Esophagus muscularis mucosa (tissue), 4 donors: ENCODE results near the gene FAM187B. TPM values are rescaled to one million over a fixed set of nuclear protein-coding genes. Genes with fewer than 3 reads are reported as not detected.

Source experiments
- DNase-seq: peaks from one replicate; pipeline ENCODE4 v3.0.0-alpha.2; 2017; ENCODE audit errors: extremely low spot score
- H3K27ac ChIP-seq, 4 donors: fragments of 200-600 bp; sonication (generic); replicated peaks in 1 of 4; 1 replicate in 3 of 4; 2 replicates in 1 of 4; pipeline ENCODE4 v1.5.1; 2016 to 2019; ENCODE audit warnings: mild to moderate bottlenecking in 1 of 4
- H3K27me3 ChIP-seq, 4 donors: fragments of 200-600 bp; sonication (generic); one replicate each; pipeline versions ENCODE4 v1.5.1 to v1.6.0; 2016 to 2019
- H3K36me3 ChIP-seq, 4 donors: fragments of 200-600 bp; sonication (generic); one replicate each; pipeline ENCODE4 v1.5.1; 2016 to 2019
- H3K4me1 ChIP-seq, 4 donors: fragments of 200-600 bp; sonication (generic); one replicate each; pipeline ENCODE4 v1.5.1; 2016 to 2019
- H3K4me3 ChIP-seq, 4 donors: fragments of 200-600 bp; sonication (generic); 1 replicate in 2 of 4; 2 replicates in 2 of 4; pipeline ENCODE4 v1.5.1; 2016 to 2019; ENCODE audit warnings: mild to moderate bottlenecking in 4 of 4, moderate library complexity in 1 of 4
- H3K9me3 ChIP-seq, 4 donors: fragments of 200-600 bp; sonication (generic); 1 replicate in 3 of 4; 2 replicates in 1 of 4; pipeline ENCODE4 v1.5.1; 2016 to 2019
- CTCF ChIP-seq, 3 experiments: fragments of 200-600 bp in 2 of 3; fragments of 450-650 bp in 1 of 3; sonication (generic) in 2 of 3; IDR thresholded peaks; one replicate each; pipeline ENCODE4 v1.5.1; 2017 to 2019; ENCODE audit warnings: antibody characterized with exemption in 3 of 3, mild to moderate bottlenecking in 2 of 3, moderate library complexity in 1 of 3
- EP300 ChIP-seq: sonication (generic); formaldehyde crosslinking; IDR thresholded peaks from one replicate; pipeline ENCODE4 v1.6.1; 2017; ENCODE audit warnings: antibody characterized with exemption
- POLR2A ChIP-seq: fragments of 450-650 bp; IDR thresholded peaks from one replicate; pipeline ENCODE4 v1.6.1; 2017; ENCODE audit warnings: antibody characterized with exemption, moderate library complexity, mild to moderate bottlenecking, low read depth
- POLR2AphosphoS5 ChIP-seq, 2 donors: sonication (generic); formaldehyde crosslinking; IDR thresholded peaks; one replicate each; pipeline ENCODE4 v1.6.1; 2017; ENCODE audit warnings: antibody characterized with exemption in 2 of 2
- WGBS: methylation state at CpG from one replicate; pipeline ENCODE4 v1.1.5; 2018; 5-methylcytosine and 5-hydroxymethylcytosine counted together
- intact Hi-C: fragments of 100-400 bp; cut with DNase I; formaldehyde crosslinking; loops from one replicate; pipeline ENCODE4 v1.15.1; 2023
- total RNA-seq, 4 donors: library from RNA; depleted of rRNA; stranded (reverse); fragments of >200 nt; gene quantifications; one replicate each; pipeline versions ENCODE4 v1.1.0 to v1.2.1, GENCODE V29; 2016

FAM187B gene
- total RNA-seq, 4 donors from 2014 or later: not detected

DNA sequence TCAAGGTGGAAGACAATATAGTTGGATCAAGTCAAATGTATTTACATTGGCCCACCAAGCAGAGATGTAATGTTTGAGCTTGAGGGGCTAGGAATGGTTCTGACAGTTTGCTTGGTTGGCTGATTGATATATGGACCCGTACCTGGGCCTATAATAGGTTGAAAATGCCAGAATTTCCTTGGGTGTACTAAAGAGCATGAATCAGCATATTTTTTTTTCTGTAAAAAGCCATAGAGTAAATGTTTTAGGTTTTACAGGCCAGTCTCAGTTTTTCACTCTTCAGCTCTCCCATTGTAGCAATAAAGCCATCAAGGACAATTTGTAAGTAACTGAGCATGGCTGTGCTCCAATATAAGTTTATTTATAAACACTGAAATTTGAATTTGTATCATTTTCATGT lies 47.2 kb downstream of the FAM187B start:
- H3K4me1 ChIP-seq: no peaks in the 10 kb centered on the region
- intact Hi-C loops: no loop called here
- no peaks in the 10 kb centered on the region for H3K36me3 ChIP-seq
- peaks cover 0 to 10% (median 0%) of the 10 kb centered on the region in 4 donors for H3K27me3 ChIP-seq
- peaks cover 0 to 17% (median 3%) of the 10 kb centered on the region in 4 donors for H3K9me3 ChIP-seq
- TF ChIP-seq EP300 (no peak), POLR2AphosphoS5 (IDR thresholded peaks at IDR 0.05) (no peak), POLR2A (no peak), CTCF (IDR thresholded peaks at IDR 0.05) (no peak)
- no peak for DNase-seq
- H3K4me3 ChIP-seq: no peak overlapping the region
- no peak overlapping the region for H3K27ac ChIP-seq
- WGBS: 76% methylated on average over 1 of the region's 1 CpG

DNA sequence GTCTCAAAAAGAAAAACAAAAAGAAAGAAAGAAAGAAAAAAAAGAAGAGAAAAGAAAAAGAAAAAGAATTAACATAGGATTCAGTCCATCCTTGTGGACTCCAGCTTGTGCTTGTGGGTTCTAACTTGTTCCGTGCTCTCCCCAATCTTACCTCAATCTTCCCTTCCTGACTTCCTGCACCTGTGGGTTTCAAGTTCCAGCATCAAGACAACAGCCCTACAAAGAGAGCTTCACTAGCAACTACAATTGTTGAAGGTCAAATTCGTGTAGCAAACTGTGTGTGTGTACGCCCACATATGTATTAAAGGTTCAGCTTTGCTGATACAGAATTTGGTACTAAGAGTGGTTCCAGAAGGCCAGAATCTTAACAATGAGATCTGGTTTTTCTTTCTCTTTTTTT lies 48.7 kb downstream of the FAM187B start:
- Histone ChIP-seq H3K36me3 (no peaks in the 10 kb centered on the region), H3K27me3 (peaks cover 0 to 10% (median 0%) of the 10 kb centered on the region in 4 donors), H3K27ac (no peak overlapping the region), H3K4me3 (no peak overlapping the region), H3K9me3 (peaks cover 0 to 17% (median 3%) of the 10 kb centered on the region in 4 donors), H3K4me1 (no peaks in the 10 kb centered on the region)
- intact Hi-C loops: no loop called here
- TF ChIP-seq POLR2A (no peak), CTCF (IDR thresholded peaks at IDR 0.05) (no peak), POLR2AphosphoS5 (IDR thresholded peaks at IDR 0.05) (no peak), EP300 (no peak)
- WGBS: 78% methylated on average over 3 of the region's 3 CpGs
- DNase-seq: no peak

- Histone ChIP-seq H3K4me1 (no peaks in the 10 kb centered on the region), H3K4me3 (no peak overlapping the region), H3K36me3 (no peaks in the 10 kb centered on the region), H3K27ac (no peak overlapping the region), H3K27me3 (peaks cover 0 to 10% (median 0%) of the 10 kb centered on the region in 4 donors), H3K9me3 (peaks cover 0 to 9% (median 3%) of the 10 kb centered on the region in 4 donors)
- intact Hi-C loops: no loop called here
- 42% methylated on average over 2 of the region's 2 CpGs for WGBS
- DNase-seq: no peak
- TF ChIP-seq POLR2A: no peak
- no peak for TF ChIP-seq POLR2AphosphoS5 (IDR thresholded peaks at IDR 0.05)
- no peak for TF ChIP-seq CTCF (IDR thresholded peaks at IDR 0.05)
- no peak for TF ChIP-seq EP300
Measured at GRCh38 chr19:35178701-35179100, 49.8 kb downstream of the FAM187B start.

DNA sequence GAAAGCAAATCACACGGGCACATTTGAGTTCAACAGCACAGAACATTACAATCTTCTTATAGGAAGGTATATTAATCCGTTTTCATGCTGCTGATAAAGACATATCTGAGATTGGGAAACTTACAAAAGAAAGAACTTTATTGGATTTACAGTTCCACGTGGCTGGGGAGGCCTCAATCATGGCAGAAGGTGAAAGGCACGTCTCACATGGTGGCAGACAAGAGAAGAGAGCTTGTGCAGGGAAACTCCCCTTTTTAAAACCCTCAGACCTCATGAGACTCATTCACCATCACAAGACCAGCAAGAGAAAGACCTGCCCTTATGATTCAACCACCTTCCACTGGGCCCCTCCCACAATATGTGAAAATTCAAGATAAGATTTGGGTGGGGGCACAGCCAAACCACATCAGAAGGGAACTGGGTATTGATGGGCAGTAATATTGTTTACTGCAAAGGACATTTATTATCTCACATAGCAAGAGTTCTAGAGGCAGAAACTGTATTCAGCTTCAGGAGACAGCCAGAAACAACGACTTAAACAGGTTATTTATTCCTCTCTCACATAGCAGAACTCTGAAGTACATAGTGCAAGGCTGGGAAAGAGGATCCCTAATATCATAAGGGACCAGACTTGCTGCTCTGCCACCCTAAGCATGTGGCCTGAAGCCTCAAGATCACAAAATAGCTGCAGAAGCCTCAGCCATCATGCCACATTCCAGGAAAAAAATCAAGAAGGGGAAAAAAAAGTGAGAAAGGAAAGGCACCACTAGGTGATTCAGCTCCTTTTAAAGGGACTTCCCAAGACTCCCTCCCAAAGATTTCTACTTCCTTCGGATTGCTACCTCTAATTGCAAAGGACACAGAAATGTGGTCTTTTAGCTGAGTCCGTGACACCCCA lies 50.9 kb downstream of the FAM187B start:
- H3K4me1 ChIP-seq: no peaks in the 10 kb centered on the region
- WGBS: 76% methylated on average over 7 of the region's 7 CpGs
- intact Hi-C loops: no loop called here
- peaks cover 0 to 8% (median 0%) of the 10 kb centered on the region in 4 donors for H3K27me3 ChIP-seq
- H3K27ac ChIP-seq: no peak overlapping the region
- no peak for DNase-seq
- H3K4me3 ChIP-seq: no peak overlapping the region
- peaks cover 0 to 2% (median under 1%) of the 10 kb centered on the region in 4 donors for H3K9me3 ChIP-seq
- no peaks in the 10 kb centered on the region for H3K36me3 ChIP-seq
- no peak for TF ChIP-seq POLR2AphosphoS5 (IDR thresholded peaks at IDR 0.05)
- no peak for TF ChIP-seq CTCF (IDR thresholded peaks at IDR 0.05)
- TF ChIP-seq EP300: no peak
- no peak for TF ChIP-seq POLR2A
